Spleen (tissue), 11 donors: ENCODE measurements around the gene MID1. TPM values are rescaled to one million over a fixed set of nuclear protein-coding genes. Genes with fewer than 3 reads are reported as not detected.

ENCODE experiments used
- DNase-seq: peaks from one replicate; pipeline ENCODE4 v3.0.0-alpha.2; 2020
- H3K27ac ChIP-seq, 8 donors: fragments of 200-600 bp; sonication (generic) in 7 of 8; 1 replicate in 4 of 8; 2 replicates in 4 of 8; pipeline versions ENCODE4 v1.5.0 to v1.8.0; 2016 to 2021; ENCODE audit warnings: inconsistent platforms in 4 of 8, mild to moderate bottlenecking in 4 of 8, moderate library complexity in 1 of 8
- H3K27me3 ChIP-seq, 7 donors: fragments of 200-600 bp; sonication (generic) in 6 of 7; replicated peaks in 1 of 7; 1 replicate in 4 of 7; 2 replicates in 3 of 7; pipeline versions ENCODE4 v1.5.0 to v1.8.0; 2016 to 2021; ENCODE audit warnings: inconsistent platforms in 3 of 7, mild to moderate bottlenecking in 1 of 7
- H3K36me3 ChIP-seq, 6 donors: fragments of 200-600 bp; sonication (generic) in 5 of 6; 1 replicate in 4 of 6; 2 replicates in 2 of 6; pipeline versions ENCODE4 v1.5.0 to v1.8.0; 2016 to 2021; ENCODE audit warnings: inconsistent platforms in 2 of 6
- H3K4me1 ChIP-seq, 6 donors: fragments of 200-600 bp; sonication (generic) in 5 of 6; 1 replicate in 3 of 6; 2 replicates in 3 of 6; pipeline versions ENCODE4 v1.5.0 to v1.8.0; 2016 to 2021; ENCODE audit warnings: inconsistent platforms in 3 of 6
- H3K4me3 ChIP-seq, 8 donors: fragments of 200-600 bp; sonication (generic) in 7 of 8; 1 replicate in 4 of 8; 2 replicates in 4 of 8; pipeline versions ENCODE4 v1.5.0 to v1.8.0; 2016 to 2021; ENCODE audit warnings: inconsistent platforms in 4 of 8, mild to moderate bottlenecking in 4 of 8, moderate library complexity in 2 of 8
- H3K9me3 ChIP-seq, 8 donors: fragments of 200-600 bp; sonication (generic) in 7 of 8; 1 replicate in 4 of 8; 2 replicates in 4 of 8; pipeline versions ENCODE4 v1.5.0 to v1.8.0; 2016 to 2021; ENCODE audit warnings: inconsistent platforms in 4 of 8
- POLR2A ChIP-seq, 3 donors: fragments of 450-650 bp; IDR thresholded peaks; one replicate each; pipeline ENCODE4 v1.5.1; 2017; ENCODE audit warnings: antibody characterized with exemption in 3 of 3, mild to moderate bottlenecking in 1 of 3
- POLR2AphosphoS5 ChIP-seq, 3 donors: sonication (generic); formaldehyde crosslinking; IDR thresholded peaks; one replicate each; pipeline ENCODE4 v1.5.1; 2017; ENCODE audit warnings: antibody characterized with exemption in 3 of 3
- WGBS, 5 donors: extraction: QIAGEN DNeasy Blood & Tissue Kit in 3 of 5; methylation state at CpG; one replicate each; pipeline versions ENCODE4 v1.1.5 to v1.1.7; 2013 to 2018; 5-methylcytosine and 5-hydroxymethylcytosine counted together
- intact Hi-C: fragments of 100-400 bp; cut with DNase I; formaldehyde crosslinking; loops from one replicate; pipeline ENCODE4 v1.15.0; 2023; ENCODE audit warnings: low total_unique reads
- polyA plus RNA-seq, 3 donors: library from polyadenylated mRNA; stranded (reverse); fragments of 200-250 nt; gene quantifications; one replicate each; pipeline ENCODE4 v1.2.1, GENCODE V29; 2013
- total RNA-seq, 7 donors: library from RNA; depleted of rRNA in 3 of 7; stranded (reverse); fragments of >200 nt in 3 of 7; fragmentation: NEBNext Ultra II Directional in 4 of 7; extraction: Animal tissue kit (Norgen Biotek cat#: 25700) in 4 of 7; gene quantifications; one replicate each; pipeline versions ENCODE4 v1.1.0 to v1.2.1, GENCODE V29; 2016 to 2021
- TF ChIP-seq, protein P1 (sequence below), 11 experiments: fragments of 200-600 bp in 7 of 11; fragments of 450-650 bp in 4 of 11; sonication (generic) in 4 of 11; IDR thresholded peaks in 8 of 11; conservative IDR thresholded peaks in 3 of 11; 1 replicate in 7 of 11; 2 replicates in 4 of 11; pipeline versions ENCODE4 v1.4.0 to v1.8.0; 2016 to 2021; ENCODE audit warnings: antibody characterized with exemption in 11 of 11, inconsistent platforms in 4 of 11, mild to moderate bottlenecking in 1 of 11
- donor health status: healthy with polysubstance abuse.
- donor health status: DM: no; HTN: no; CAD: no; lungs with moderate emphysema.
- donor health status: DM: no; HTN: no; CAD: no.
- donor health status: Bipolar disorder and iron deficiency.
- donor health status: healthy.
- donor health status: DM: no; HTN: no; CAD: no.
- donor health status: DM: yes; HTN: yes; CAD: no.

The MID1 gene
- total and polyA plus RNA-seq, 10 donors, result 0.24 to 4.4 (median 2.7) TPM

DNA sequence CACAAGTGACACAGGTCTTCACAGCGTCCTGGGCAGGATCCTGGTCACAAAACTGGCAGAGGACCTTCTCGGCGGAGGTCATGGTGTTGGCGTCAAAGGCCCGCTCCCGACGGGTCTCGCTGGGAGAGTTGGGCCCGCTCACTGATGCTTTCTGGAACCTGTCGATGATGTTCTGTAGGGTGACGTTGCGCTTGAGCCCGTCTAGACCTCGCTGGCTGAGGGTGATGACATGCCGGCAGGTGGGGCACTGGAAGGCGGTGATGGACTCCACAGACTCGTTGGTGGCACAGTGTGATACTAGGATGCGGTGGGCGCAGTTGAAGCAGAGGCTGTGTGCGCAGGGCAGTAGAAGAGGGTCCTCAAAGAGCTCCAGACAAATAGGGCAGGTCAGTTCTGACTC, 53.2 kb downstream of the MID1 start:
- H3K27ac ChIP-seq, result no peak overlapping the region
- no peaks in the 10 kb centered on the region for H3K36me3 ChIP-seq
- no peak for DNase-seq
- H3K4me1 ChIP-seq, result no peaks in the 10 kb centered on the region
- H3K9me3 ChIP-seq, result no peaks in the 10 kb centered on the region
- no peaks in the 10 kb centered on the region for H3K27me3 ChIP-seq
- 82 to 98% (median 89%) methylated on average over 20 of the region's 20 CpGs; no CpG with 5 or more reads in 1 of the 5 donors for WGBS, 5 donors
- no peak for TF ChIP-seq POLR2AphosphoS5 (IDR thresholded peaks at IDR 0.05)
- no peak for TF ChIP-seq POLR2A (IDR thresholded peaks at IDR 0.05)
- TF ChIP-seq, protein P1, sequence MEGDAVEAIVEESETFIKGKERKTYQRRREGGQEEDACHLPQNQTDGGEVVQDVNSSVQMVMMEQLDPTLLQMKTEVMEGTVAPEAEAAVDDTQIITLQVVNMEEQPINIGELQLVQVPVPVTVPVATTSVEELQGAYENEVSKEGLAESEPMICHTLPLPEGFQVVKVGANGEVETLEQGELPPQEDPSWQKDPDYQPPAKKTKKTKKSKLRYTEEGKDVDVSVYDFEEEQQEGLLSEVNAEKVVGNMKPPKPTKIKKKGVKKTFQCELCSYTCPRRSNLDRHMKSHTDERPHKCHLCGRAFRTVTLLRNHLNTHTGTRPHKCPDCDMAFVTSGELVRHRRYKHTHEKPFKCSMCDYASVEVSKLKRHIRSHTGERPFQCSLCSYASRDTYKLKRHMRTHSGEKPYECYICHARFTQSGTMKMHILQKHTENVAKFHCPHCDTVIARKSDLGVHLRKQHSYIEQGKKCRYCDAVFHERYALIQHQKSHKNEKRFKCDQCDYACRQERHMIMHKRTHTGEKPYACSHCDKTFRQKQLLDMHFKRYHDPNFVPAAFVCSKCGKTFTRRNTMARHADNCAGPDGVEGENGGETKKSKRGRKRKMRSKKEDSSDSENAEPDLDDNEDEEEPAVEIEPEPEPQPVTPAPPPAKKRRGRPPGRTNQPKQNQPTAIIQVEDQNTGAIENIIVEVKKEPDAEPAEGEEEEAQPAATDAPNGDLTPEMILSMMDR (IDR thresholded peaks at IDR 0.05 in 8 of 11, conservative IDR thresholded peaks at IDR 0.05 in 3 of 11), result no peak
- intact Hi-C loops, result no loop called here
- no peak overlapping the region for H3K4me3 ChIP-seq

GRCh38 chrX:10566716-10567097, 53.7 kb downstream of the MID1 start:
- H3K4me3 ChIP-seq, result no peak overlapping the region
- WGBS, 5 donors, result 92 to 100% (median 95%) methylated on average over 11 of the region's 11 CpGs; no CpG with 5 or more reads in 1 of the 5 donors
- intact Hi-C loops, result no loop called here
- no peaks in the 10 kb centered on the region for H3K4me1 ChIP-seq
- no peaks in the 10 kb centered on the region for H3K27me3 ChIP-seq
- no peak overlapping the region for H3K27ac ChIP-seq
- no peaks in the 10 kb centered on the region for H3K9me3 ChIP-seq
- no peaks in the 10 kb centered on the region for H3K36me3 ChIP-seq
- no peak for DNase-seq
- TF ChIP-seq POLR2AphosphoS5 (IDR thresholded peaks at IDR 0.05) (no peak), POLR2A (IDR thresholded peaks at IDR 0.05) (no peak)
- TF ChIP-seq, protein P1 (IDR thresholded peaks at IDR 0.05 in 8 of 11, conservative IDR thresholded peaks at IDR 0.05 in 3 of 11), result no peak

- WGBS, 5 donors, result 80 to 87% (median 82%) methylated on average over 3 of the region's 3 CpGs
- Histone ChIP-seq H3K27ac (no peak overlapping the region), H3K4me3 (no peak overlapping the region), H3K9me3 (no peaks in the 10 kb centered on the region), H3K4me1 (no peaks in the 10 kb centered on the region), H3K36me3 (no peaks in the 10 kb centered on the region), H3K27me3 (no peaks in the 10 kb centered on the region)
- DNase-seq, result no peak
- TF ChIP-seq POLR2A (IDR thresholded peaks at IDR 0.05) (no peak), POLR2AphosphoS5 (IDR thresholded peaks at IDR 0.05) (no peak)
- TF ChIP-seq, protein P1 (IDR thresholded peaks at IDR 0.05 in 8 of 11, conservative IDR thresholded peaks at IDR 0.05 in 3 of 11), result no peak
- intact Hi-C loops, result no loop called here
Observed at GRCh38 chrX:10564484-10564883, 55.9 kb downstream of the MID1 start.

DNA sequence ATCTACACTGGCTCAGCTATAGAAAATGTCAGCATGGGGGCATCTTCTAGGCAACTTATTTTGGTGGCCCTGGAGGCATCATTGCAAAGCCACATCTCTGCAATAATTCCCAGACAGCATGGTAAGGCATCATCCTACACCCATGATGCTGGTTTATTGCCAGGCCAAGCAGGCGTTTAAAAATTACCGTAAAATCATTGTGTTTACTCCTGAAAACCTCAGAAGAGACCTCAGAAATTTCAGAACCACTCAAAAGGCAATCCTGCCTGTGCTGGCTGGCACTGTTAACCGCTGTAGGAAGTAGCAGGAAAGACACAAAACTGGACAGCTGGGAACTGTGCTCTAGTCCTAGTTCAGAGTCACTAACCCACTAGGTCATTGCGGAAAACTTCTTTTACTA, 63.2 kb downstream of the MID1 start:
- intact Hi-C loops, result no loop called here
- WGBS, 5 donors, result 77 to 100% (median 90%) methylated on average over 2 to 4 of the region's 4 CpGs
- Histone ChIP-seq H3K27me3 (peaks cover 0 to 9% (median 0%) of the 10 kb centered on the region in 7 donors), H3K9me3 (no peaks in the 10 kb centered on the region), H3K36me3 (no peaks in the 10 kb centered on the region), H3K4me3 (no peak overlapping the region), H3K27ac (no peak overlapping the region), H3K4me1 (no peaks in the 10 kb centered on the region)
- DNase-seq, result no peak
- TF ChIP-seq POLR2A (IDR thresholded peaks at IDR 0.05) (no peak), POLR2AphosphoS5 (IDR thresholded peaks at IDR 0.05) (no peak)
- TF ChIP-seq, protein P1 (IDR thresholded peaks at IDR 0.05 in 8 of 11, conservative IDR thresholded peaks at IDR 0.05 in 3 of 11), result no peak
